ENCODE measurements around the gene EIF4G2.

- TF ChIP-seq CTCF (conservative IDR thresholded peaks at IDR 0.05; ENCODE audit: low read length) (no peak), EZH2phosphoT487 (IDR thresholded peaks at IDR 0.05; ENCODE audit: borderline replicate concordance) (no peak)
Observed at GRCh38 chr11:10803676-10804075, 5.0 kb downstream of the EIF4G2 start.

Data from Loucy (cell line).